CD4-positive, alpha-beta T cell treated with Interleukin-4 for 1 hour (primary cell): Measurements from ENCODE around the gene RALGPS1.

Experiments
- DNase-seq, 2 donors: peaks; one replicate each; pipeline ENCODE4 v3.0.0-alpha.2; 2020 to 2022

RALGPS1 gene

GRCh38 chr9:127081250-127082185 lies 166.9 kb downstream of the RALGPS1 start:
- no peak for DNase-seq

DNA sequence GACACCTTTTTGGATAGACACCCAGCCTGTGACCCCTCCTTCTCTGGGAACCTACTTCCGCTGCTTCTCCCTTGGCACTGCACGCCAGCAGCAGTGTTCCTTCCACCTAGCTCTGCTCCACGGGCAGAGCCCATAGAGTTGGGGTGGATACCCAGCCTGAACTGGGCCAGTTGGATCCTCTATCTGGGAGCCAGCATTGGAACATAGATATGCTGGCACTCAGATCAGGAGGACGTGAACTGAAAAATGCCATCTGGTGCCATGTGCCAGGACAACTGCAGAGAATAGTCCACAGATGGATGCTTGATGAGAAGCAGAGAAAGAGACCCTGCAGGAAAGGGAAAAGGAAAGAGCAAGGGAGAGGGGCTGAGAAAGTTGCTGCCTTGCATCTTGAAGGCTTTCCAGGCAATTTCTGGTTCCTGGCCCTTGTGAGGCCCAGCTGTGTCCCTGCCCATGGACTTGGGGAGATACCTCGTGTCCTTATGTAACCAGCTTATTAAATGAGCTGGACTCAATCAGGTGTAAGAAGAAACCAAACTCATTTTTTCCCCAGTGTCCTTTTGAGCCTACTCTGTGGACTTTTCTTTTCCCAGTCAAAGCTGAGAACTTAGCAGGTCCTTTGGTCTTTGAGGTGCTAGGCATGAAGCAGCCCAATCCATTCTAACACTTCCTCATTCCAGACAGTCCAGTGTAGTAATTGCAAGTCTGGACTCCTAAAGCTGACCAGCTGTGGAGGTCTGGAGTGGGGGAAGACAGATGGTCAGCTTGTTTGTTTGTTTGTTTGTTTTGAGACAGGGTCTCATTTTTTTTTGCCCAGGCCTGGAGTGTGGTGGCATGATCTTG lies 168.8 kb downstream of the RALGPS1 start:
- no peak for DNase-seq

DNA sequence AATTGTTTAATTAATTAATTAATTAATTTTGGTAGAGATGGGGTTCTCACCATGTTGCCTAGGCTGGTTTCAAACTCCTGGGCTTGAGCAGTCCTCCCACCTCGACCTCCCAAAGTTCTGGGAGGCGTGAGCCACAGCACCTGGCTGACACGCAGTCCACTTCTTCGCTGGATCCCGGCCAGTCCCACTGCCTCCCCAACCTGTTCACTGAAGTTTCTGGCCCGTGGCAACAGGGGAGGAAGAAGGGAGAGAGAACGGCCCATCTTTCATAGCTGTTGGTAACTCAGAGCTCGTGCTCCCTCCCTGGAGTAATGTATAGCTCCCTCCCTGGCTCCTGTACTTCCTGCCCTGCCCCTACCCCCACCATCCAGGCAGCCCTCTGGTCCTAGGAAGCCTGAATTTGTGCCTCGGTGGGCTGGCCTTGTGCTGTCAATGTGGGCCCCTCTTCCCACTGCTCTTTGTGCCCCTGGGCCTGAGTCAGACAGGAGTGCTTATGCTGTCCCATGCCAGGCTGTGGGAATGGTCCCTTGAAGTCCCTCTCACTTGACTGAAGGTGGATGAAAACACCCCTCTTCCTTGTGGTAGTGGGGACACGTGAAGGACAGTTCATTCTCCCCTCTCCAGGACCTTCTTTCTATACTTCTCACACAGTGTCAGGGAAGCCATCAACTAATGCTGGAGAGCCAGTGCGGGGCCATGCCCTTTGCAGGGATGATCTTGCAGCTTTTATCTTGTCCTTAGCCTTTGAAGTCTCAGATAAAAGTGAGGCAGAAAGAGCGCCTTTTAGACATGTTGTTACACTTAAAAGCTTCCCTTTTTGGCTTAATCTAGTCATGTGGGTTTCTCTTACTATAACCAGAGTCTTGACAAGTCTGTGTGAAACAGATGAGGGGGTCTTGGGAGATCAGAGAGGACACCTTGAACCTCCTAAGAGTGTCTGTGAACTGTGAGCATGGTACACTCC lies 169.8 kb downstream of the RALGPS1 start:
- DNase-seq = no peak

DNA sequence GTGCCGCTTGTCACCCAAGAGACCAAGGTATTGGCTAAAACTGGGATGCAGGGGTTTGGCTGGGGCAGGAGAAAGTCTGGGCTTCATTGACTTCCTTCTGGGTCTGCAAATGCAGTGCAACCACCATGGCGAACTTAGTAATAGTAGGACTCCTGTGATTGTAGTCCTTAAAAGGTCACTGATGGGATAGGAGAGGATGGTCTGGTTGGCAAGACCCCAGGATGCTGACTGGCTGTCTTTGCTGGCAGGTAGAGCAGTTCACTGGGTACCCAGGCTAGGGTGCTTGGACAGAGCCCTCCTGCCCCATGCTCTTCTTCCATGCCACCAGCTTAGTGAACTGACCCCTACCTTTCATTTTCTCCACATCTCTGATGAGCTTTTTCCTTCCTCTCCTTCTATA lies 170.6 kb downstream of the RALGPS1 start:
- DNase-seq = no peak

- DNase-seq = no peak
Measured at GRCh38 chr9:127086771-127087170, 172.2 kb downstream of the RALGPS1 start.

DNA sequence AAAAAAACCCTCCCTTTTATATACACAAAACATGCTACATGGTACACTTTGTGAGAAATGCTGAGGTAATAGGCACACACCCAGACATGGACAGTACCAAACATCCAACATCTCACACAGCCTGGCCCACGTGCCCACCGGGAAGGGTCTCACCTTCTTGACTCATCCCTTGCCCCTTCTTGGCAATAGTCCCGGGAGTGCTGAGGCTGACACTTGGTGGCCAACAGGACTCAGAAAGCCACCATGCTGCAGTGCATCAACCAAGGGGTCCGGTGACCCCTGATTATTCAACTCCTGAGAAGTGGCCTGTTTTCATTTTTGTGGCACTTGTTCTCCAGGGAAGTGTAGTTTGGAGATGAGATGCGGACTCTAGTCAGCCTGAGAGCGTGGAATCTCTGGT lies 172.8 kb downstream of the RALGPS1 start:
- DNase-seq = no peak

DNA sequence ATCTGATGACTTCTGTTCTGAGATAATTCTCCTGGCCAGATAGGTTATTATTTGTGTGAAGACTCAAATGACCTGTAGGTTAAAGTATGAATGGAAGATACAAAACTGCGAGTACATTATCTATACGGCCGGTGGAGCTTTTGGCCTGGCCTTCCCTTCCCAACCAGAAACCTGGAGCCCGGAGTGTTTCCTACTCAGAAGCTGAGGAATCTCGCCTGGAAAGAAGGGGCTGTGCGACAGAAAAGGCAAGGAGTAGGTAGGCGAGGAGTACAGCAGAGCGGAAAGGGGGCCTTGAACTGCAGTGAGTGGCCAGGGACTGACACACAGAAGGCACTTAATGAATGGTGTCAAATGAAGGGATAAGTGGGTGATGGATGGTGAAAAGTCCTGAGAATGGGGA lies 173.3 kb downstream of the RALGPS1 start:
- no peak for DNase-seq

DNA sequence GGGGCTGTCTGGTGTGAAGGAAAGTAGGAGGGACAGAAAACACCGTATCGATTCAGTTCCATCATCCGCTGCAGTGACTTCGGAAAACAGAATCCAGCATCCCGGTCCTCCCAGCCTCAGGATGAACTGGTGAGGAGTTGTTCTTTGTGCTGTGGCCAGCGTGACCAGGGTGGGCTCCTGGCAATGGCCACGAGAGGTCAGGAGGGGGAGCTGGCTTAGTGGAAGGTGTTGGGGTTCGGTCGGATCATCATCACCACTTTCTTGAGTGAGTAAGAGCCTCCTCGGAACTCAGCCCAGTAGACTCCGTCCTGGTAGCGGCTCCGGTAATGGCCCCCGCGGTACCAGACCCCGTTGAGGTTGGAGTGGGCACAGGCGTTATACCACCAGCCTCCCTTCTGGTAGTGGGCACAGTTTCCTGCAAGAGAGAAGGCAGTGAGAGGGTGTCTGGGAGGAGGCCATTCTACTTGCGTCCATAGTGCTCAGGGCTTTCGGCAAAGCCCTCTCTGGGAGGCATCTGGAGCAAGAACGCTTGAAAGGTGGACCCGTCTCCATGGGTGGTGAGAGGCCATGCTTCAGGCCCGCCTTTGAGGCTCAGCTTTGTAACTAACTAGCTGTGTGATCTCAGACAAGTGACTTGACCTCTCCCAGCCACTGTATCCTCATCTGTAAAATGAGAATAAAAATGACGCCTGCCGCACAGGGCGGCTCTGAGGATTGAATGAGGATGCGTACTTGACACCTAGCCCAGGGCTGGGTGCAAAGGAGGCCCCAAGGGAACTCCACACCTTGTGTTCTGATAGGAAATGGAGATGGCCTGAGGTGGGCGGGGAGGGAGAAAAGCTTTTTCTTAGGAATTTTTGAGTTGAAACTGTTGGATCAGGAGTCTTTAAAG lies 174.4 kb downstream of the RALGPS1 start:
- DNase-seq = no peak

DNA sequence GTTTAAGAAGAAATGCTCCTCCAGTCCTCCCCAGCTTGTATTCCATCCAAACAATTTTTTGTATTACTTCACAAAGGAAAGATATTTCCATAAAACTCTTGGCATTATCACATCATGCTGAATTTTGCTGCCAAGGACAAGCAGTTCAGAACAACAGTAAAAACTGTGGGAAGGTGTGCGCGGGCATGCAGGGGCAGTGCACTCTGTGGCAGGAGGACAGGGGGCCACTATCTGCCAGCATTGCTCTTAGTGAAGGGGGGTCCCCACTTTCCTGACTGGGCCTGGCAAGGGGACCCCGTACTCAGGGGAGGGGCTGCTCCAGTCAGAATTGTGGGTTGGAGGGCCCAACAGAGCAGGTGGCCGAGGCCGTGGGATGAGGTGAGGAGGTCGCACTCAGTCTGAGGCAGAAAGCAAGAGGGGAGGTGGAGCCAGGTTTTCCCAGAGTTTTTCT lies 175.1 kb downstream of the RALGPS1 start:
- DNase-seq = no peak

GRCh38 chr9:127090341-127090985 lies 175.9 kb downstream of the RALGPS1 start:
- no peak for DNase-seq

GRCh38 chr9:127091526-127091925 lies 176.9 kb downstream of the RALGPS1 start:
- no peak for DNase-seq

DNA sequence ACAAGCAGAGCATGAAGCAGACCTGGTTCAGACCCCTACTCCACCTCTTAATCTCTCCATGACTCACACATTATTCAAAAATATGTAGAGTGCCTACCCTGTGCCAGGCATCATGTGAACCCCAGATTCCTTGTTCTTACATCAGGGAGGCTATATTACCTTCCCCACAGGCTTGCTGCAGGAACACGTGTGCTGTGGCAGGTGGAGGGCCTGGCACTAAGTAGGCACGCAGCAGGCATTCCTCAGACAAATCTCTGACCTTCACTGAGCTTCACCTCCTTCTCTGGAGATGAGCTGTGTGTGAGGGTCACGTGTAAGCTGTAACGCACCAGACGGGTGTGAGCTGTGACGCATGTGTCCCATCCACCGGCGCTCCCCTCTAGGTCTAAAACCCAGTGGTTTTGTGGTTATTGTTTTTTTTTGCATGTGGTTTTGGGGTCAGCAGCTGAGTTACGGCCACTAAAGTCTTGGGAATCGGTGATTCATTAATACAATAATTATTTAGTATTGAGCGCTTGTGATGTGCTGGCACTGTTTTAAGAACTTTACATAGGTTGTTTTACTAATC lies 177.5 kb downstream of the RALGPS1 start:
- DNase-seq = no peak

DNA sequence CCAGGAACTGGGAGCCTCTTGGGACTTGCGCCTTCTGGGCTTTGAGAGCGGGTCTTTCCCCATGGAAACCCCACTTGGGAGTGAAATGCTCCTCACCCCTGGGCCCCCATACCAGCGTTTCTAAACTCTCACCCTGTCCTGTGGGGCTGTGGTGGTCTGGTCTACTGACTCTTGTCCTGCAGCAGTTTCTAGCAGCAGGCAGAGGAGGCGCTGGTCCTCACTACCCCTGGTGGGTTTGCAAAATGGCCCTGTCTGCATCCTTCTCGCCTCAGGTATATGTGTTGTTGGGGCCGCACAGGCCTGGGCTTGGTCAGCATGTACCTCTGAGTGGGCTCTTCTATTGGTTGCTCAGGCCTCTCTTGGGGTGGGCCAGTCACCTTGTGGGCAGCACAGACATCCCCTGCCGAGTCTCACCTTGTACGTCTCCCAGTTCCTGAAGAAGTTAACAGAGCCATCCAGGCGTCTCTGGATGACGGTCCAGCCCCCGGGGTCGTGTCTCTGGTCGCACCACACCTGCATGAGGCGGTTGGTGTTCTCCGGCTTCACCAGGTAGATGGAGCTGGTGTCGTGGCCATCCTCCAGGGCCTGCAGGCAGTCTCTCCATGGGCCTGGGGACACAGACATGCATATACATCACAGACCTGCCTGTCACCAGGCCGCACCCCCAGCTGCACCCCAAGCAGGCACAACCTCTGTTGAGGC lies 178.9 kb downstream of the RALGPS1 start:
- DNase-seq = no peak

DNA sequence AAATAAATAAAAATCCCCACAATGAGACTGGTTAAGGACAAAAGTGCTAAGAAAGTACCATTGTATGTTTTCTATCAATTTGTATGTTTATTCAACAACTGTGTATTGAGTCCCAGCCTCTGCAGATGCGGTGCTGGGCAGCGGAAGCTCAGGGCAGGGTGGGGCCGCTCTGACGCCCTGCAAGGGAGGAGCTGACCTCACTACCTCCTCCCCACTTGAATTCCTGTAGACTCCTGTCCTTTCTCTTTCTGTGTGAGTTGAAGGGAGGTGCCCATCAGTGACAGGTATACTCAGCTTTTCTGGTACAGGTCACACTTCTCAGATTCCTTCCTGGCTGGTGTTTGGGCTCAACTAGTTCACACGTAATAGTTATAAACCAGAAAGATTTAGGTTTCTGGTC lies 180.8 kb downstream of the RALGPS1 start:
- no peak for DNase-seq

DNA sequence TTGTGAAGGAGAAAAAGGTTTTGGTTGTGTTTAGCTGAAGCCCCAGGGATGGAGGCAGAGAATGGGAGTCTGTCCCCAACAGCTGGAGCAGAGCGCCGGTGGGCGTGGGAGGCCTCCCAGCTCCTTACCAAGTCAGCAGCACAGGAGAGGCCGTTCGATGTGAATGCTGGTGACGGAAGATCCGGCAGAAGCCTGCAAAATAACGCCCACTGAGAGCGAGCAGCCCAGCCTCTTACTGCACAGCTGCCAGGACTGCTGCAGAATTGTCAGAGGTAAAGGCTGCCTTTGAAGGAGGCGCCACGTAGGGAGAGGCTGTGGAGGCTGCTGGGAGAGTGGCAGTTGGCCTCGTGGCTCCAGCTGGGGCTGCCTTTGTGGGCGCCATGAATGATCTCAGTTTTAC lies 181.6 kb downstream of the RALGPS1 start:
- DNase-seq = no peak

DNA sequence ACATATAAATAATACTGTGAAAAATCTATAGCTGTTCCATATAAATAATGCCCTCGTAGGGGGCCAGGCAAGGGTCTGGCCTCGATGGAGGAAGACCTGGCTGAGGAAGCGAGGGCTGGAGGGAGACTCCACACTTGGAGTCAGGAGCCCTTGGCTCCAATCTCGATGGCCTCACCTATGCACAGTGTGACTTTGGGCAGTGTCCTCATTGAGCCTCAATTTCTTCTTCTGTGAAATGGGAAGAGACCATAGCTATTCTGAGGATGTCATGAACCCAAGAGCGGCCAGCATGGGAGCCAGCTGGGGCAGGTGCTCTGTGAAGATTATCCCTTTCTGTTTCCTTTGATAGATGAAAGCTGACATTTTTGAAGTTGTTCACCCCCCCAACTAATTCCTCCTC lies 183.1 kb downstream of the RALGPS1 start:
- DNase-seq = no peak

DNA sequence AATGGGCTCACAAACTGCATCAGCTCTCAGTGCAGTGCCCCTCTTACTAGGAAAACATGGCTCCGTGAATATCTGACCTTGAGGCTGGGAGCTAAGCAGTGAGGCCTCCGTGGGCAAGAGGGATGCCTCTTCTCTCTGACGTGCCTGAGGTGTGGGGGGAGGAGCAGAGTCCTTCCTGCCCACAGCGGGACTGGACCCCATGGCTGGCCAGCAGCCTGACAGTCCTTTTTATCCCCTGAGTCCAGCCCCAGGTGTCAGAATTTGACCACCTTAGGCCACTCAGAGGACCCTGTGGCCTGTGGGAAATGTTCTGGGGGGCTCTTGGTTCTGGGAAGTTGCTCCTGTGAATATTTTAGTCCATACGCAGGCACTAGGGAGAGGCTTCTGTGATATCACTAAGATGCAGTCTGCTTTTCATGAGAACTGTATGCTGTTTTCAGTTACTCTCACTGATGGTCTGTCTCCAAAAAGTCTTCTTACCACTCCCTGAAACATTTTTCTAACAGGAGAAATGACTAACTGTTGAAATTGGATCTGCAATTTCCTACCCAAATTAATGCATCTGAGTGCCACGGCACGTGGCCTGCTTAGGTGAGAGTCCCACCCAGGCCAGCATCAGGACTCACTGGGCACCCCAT lies 184.5 kb downstream of the RALGPS1 start:
- no peak for DNase-seq

- no peak for DNase-seq
Measured at GRCh38 chr9:127099664-127100063, 185.1 kb downstream of the RALGPS1 start.

- DNase-seq = no peak
Measured at GRCh38 chr9:127102176-127102575, 187.6 kb downstream of the RALGPS1 start.
